HG03103 (cell line): ENCODE results near the gene IGSF9.

Source experiments
- ATAC-seq: cut with Tn5 transposase; IDR thresholded peaks from one replicate; pipeline ENCODE4 v1.9.1; 2021; ENCODE audit warnings: low read depth; ENCODE audit not compliant: unreplicated experiment

Gene IGSF9

GRCh38 chr1:159923203-159924024 lies 22.0 kb downstream of the IGSF9 start:
- ATAC-seq, result peak; percentile 33

DNA sequence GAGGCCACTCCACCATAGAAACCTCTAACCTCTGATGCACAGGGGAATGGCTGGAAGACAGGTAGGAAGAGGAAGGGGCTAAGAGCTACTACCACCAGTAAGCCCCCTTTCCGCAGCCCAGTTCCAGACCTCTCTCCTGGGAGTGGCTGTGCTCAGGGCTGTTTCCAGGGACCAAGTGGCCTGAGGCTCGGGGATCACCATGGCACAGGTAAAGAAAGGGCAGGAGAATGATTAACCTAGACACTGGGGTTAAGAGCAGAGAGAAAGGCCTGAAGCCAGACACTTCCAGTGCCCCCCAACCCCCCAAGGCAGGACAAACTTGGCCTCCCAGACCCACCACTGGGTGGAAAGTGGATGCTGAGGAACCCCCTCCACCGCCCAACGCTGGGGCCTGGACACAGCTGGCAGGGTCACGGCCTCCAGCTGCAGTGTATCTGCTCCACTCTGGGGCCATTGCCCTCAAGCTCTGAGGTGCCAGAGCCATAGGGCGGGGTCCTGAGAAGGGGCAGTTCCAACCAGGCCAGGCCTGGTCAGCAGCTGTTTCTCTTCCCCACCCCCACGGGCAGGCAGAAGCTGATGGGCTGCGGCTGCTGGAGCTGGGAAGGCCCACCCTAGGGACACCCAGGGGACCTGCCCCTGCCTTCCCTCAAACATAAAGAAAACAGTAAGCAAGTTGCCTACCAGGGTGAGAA lies 22.8 kb downstream of the IGSF9 start:
- no peak for ATAC-seq

DNA sequence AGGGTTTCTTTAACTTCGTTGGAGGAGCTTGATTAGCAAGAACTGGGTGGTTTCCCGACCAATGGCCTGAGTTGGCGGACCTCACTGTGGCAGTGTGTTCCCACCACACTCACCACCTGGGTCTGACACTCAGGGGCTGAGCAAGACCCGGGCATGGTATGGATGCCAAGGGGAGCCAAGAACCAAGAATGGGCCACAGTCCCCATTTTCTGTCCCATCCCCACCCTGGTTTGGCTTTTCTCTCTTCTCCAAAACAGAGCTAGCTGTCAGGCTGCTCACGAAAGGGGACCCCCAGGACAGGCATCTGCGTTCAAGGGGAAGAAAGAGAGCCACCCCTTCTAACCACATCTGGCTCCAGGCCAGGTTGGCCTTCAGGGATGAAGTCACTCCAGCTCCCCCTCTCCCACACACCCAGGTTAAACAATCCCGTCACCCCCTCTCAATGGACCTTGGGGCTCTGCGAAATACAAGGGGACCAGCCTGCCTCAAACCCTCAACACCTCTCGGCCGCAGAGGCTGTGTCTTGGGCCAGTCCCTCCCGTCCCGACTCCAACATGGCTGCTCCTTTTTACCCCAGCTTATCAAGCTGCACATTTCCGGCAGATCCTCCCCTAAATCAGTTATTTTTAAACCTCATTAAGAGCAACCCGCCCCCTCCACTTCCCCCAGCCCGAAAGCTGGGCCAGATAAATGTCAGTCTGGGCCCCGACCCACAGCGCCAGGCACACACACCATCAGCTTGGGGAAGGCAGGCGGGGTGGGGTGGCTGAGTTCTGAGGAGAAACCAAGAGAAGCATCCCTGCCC lies 23.5 kb downstream of the IGSF9 start:
- no peak for ATAC-seq

DNA sequence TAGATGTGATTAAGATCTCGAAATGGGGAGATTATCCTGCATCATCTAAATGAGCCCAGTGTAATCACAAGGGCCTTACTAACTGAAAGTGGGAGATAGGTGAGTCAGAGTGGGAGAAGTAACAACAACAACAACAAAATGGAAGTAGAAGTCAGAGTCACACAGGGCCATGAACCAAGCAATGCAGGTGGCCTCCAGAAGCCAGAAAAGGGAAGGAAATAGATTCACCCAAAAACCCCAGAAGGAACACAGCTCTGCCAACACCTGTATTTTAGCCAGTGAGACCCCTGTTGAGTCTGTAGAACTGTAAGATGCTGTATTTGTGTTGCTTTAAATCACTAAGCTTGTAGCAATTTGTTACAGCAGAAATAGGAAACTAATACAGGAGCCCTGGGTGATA lies 24.2 kb downstream of the IGSF9 start:
- ATAC-seq, result peak; percentile 32

DNA sequence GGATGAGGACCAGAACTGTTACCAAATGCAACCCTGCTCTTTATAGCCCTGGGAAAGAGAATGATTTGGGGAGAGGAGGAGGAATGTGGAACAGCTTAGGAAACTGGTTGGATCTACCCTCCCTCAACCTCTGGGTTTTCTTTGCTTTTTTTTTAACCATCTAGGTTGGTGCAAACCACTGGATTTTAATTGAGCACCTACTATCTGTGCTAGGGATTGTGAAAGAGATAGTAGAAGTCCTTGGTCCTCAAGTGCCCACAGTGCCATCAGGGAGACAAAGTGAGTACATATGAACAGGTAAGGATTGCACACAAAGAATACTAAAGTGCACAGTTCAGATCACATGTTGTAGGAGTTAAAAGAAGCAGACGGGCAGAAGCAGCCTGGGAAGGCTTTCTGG lies 24.8 kb downstream of the IGSF9 start:
- no peak for ATAC-seq

- no peak for ATAC-seq
These were observed 25.2 kb downstream of the IGSF9 start for GRCh38 chr1:159920202-159920601.

- ATAC-seq, result no peak
These were observed 26.1 kb downstream of the IGSF9 start for GRCh38 chr1:159919236-159919865.

DNA sequence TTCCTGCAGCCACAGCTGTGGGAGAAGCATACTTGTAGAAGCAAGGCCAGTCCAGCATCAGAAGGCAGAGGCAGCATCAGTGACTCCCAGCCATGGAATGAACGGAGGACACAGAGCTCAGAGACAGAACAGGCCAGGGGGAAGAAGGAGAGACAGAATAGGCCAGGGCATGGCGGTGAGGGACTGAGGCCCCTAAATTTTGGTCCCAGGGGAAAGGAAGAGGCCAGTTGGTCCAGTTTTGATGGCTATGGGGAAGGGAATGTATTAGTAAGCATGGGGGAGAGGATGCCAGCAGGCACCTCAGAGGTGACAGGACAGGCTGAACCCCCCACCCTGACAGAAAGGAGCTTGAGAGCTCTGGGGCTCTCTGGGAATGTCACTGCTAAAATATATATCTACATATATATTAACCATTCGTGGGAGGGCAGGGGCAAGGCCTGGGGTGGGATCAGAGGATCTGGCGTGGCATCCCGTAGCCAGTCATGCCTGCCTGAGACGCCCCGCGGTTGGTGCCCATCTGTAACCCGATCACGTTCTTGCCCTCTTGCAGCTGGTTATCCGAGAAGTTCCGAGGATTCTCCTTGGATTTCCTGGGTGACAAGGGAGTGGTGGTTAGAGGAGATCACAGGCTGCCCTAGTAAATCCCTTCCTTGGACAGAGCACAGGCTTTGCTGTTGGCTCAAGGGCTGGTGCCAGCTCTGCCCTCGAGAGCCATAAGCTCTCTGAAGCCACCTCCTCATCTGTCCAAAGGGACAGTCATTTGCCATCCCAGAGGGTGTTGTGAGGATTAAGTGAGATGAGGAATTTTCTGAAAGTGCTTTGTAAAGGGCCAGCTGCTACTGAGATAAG lies 26.8 kb downstream of the IGSF9 start:
- no peak for ATAC-seq

GRCh38 chr1:159917533-159918351 lies 27.7 kb downstream of the IGSF9 start:
- no peak for ATAC-seq

DNA sequence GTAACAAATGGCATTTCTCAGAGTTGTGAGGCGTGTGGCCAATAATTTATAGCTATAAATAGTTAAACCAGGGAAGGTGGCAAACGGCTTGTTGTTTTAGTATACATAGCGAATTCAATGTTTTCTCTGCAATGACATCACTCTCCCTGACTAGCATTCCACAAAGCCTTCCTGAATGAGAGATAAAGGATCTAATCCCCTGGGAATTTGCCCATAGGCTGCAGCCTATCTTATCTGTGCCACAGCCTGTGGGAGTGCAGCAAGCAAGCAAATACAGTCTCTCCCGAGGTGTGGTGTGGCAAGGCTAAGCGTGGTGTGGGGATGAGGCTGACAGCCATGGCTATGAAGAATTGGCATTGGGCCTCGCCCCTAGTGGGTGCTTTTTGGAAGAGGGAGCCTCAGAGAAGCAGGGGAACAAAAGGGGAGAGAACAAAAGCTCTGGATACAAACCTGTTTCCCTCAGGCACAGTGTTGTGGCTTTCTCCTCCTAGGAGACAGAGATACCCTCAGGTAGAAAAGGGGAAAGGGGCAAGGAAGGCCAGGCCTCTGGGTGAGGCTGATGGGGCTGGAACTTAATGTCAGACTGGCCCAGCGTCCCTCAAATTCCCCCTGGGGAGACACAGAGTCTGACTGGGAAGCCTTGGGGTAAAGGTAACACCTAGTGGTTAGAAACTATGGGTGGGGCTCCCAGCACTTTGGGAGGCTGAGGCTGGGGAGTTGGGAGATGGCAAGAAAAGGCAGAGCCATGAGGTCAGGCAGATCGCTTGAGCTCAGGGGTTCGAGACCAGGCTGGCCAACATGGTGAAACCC lies 29.0 kb downstream of the IGSF9 start:
- ATAC-seq, result no peak

DNA sequence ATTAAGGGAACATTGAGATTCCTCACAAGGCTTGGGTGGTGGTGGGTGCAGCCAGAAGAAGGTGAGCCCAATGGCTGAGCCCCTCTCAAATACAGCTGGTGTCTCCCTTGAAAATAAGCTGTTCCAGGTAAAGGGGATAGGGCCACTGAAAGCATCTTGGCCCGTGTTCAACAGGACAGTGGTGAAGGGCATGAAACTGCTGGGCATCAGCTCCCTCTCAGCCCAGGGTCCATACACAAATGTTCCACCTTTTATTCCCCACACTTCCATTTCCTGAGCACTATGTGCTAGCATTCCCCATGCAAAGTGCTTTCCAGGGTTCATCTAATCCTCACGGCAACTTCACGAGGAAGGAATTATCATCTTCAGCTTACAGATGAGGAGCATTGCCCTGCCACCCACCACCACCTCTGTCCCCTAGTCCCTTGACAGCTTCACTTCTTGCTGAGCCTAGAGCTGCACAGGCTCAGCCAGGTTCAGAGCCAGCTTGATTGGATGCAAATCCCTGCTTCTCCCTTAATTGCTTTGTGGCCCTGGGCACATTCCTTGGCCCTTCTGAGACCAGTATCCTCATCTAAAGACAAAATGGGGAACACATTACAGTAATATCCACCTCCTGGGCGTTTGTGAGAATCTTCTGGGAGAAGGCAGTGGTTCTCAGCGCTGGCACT lies 29.7 kb downstream of the IGSF9 start:
- no peak for ATAC-seq

DNA sequence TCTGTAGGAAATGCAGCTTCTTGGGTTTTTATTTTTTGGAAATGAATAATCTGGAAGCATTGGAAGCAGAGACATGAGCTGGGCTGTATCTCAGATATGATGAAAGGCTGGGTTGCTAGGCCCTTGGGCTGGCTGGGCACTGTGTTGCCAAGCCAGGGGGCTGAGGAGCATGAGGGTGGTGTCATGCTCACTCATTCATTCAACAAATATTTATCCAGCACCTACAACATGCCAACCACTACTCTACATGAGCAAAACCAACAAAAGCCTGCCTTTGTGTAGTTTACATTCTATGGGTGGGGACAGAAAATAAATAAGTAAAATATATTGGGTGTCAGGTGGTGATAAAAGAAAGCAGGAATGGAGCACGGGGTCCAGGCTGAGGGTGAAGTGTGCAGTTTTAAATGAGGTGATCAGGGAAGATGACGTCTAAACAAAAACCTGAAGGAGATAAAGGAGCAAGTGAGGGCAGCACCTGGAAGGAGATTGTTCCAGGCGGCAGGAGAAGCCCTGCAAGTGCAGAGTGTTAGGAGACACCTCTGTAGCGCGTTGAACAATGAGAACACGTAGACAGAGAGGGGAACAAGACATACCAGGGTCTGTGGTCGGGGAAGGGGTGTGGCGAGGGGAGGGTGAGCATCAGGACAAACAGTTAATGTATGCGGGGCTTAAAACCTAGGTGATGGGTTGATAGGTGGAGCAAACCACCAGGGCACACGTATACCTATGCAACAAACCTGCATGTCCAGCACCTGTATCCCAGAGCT lies 31.0 kb downstream of the IGSF9 start:
- ATAC-seq, result no peak

DNA sequence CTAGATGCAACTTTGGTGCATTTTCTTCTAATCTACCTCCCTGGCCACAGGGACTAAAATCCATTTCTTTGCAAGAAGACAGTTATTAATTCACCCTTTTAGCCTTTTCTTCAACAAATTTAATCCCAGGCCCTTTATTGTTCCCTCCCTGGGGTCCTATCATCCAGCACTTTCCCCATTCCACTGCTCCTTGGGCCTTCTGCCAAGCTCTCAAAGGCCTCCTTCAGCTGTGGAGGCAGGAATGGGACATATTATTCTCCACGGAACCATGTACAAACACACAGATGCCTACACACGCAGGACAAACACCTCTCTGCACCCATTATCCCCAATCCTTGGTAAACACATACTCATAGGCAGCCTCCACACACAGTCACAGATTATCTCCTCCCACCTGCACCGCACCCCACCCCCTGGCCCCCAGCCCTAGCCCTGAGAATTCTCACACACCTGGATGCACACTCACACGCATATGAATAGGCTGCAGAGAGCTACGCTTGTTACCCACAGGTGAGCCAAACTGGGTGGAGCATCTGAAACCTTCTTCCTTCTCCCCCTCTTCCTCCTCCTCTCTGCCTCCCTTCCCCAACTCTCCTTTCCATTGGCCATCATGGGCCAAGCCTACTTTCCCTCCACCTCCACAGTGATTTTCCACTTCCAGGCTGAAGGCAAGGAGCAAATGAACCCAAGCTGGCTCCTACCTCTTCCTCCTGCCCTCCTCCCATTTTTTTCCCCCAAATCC lies 31.8 kb downstream of the IGSF9 start:
- ATAC-seq, result no peak

GRCh38 chr1:159911326-159912070 lies 33.9 kb downstream of the IGSF9 start:
- ATAC-seq, result no peak

DNA sequence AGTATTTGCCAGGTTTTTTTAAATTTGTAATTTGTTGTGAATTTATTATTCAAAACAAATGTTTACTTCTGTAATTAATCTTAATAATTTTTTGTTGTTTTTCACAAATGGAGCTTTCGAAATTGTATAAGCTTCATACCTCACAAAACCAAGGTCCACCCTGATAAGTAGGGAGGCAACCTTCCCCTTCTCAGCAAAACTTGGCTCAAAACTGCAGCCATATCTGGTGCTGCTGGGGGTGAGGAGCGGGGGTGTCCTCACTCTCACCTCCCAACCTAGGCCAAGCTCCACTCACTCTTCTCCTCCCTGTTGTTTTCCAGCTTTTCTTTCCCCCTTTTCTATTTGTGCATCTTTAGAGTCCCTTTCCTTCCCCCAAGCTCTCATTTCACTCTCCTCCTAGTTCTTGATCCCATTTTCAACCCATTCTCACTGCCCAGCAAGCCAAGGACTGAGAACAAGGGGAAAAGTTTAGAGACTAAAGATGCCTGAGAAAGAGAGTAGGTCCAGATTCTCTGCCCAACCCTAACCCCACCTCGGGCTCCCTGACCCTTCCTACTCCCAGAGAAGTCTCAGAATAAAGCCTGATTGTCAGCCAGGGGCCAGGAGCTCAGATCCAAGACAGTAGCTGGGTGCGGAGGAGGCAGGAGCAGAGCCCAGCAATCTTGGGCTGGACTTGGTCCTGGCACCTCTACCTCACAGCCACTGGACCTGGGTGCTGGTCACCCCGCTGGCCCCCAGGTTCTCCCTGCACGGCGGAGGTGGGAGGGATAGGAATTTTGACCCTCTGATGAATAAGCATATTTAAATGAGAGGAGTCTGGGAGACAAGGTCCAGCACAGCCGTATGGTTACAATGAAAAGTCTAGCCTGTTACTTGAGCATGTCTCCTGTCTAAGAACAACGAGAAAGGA lies 37.1 kb downstream of the IGSF9 start:
- ATAC-seq, result no peak
